PC-9 (cell line): ENCODE data around the gene FARS2. TPM values are rescaled to one million over a fixed set of nuclear protein-coding genes. Genes with fewer than 3 reads are reported as not detected.

Source experiments
- BruUV-seq: library from RNA; stranded (reverse); fragments of 400-500 nt; replicated peaks from 2 replicates; lab custom pipeline; 2021; lab: Mats Ljungman, UMichigan
- CTCF ChIA-PET: fragments of 300-600 bp; sonication (Branson Sonifier 250); formaldehyde crosslinking; loops from one replicate; lab custom pipeline; 2022; ENCODE audit warnings: antibody characterized with exemption; lab: Charles Lee
- POLR2A ChIA-PET: fragments of 300-600 bp; sonication (Branson Sonifier 250); formaldehyde crosslinking; loops from one replicate; lab custom pipeline; 2022; ENCODE audit warnings: antibody characterized with exemption; ENCODE audit not compliant: unreplicated experiment; lab: Charles Lee
- DNase-seq, 2 experiments: peaks; one replicate each; pipeline versions ENCODE4 v3.0.0 to v3.0.0-alpha.2; 2015 to 2022; ENCODE audit warnings: mixed read lengths in 1 of 2
- H2AFZ ChIP-seq: fragments of 200-600 bp; sonication (generic); 2 replicates; pipeline ENCODE4 v1.8.1; 2017; ENCODE audit warnings: antibody characterized with exemption
- H3F3A ChIP-seq: fragments of 200-600 bp; sonication (generic); 2 replicates; pipeline ENCODE4 v1.8.1; 2017; ENCODE audit warnings: antibody characterized with exemption, mild to moderate bottlenecking, low read depth; ENCODE audit not compliant: insufficient read depth
- H3K27ac ChIP-seq: fragments of 200-600 bp; sonication (generic); 2 replicates; pipeline ENCODE4 v1.6.1; 2016; ENCODE audit warnings: mixed run types
- H3K27me3 ChIP-seq: fragments of 200-600 bp; sonication (generic); 2 replicates; pipeline ENCODE4 v1.6.1; 2016; ENCODE audit warnings: low read depth, mixed run types; ENCODE audit not compliant: insufficient read depth
- H3K36me3 ChIP-seq: fragments of 200-600 bp; sonication (generic); 2 replicates; pipeline ENCODE4 v1.6.1; 2016; ENCODE audit warnings: low read depth, mixed run types
- H3K4me1 ChIP-seq: fragments of 200-600 bp; sonication (generic); replicated peaks from 2 replicates; pipeline ENCODE4 v1.6.1; 2016; ENCODE audit warnings: mixed run types; ENCODE audit not compliant: insufficient read depth
- H3K4me2 ChIP-seq: fragments of 200-600 bp; sonication (generic); 2 replicates; pipeline ENCODE4 v1.6.1; 2017; ENCODE audit warnings: mixed run types
- H3K4me3 ChIP-seq: fragments of 200-600 bp; sonication (generic); 2 replicates; pipeline ENCODE4 v1.6.1; 2016; ENCODE audit warnings: mixed run types
- H3K79me2 ChIP-seq: fragments of 200-600 bp; sonication (generic); 2 replicates; pipeline ENCODE4 v1.6.1; 2017; ENCODE audit warnings: low read depth, mixed run types
- H3K9me2 ChIP-seq: fragments of 200-600 bp; sonication (generic); 2 replicates; pipeline ENCODE4 v1.8.1; 2017; ENCODE audit warnings: mild to moderate bottlenecking; ENCODE audit not compliant: insufficient read depth
- H3K9me3 ChIP-seq: fragments of 200-600 bp; sonication (generic); 2 replicates; pipeline ENCODE4 v1.8.1; 2016; ENCODE audit warnings: low read depth; ENCODE audit not compliant: insufficient read depth
- H4K20me1 ChIP-seq: fragments of 200-600 bp; sonication (generic); 2 replicates; pipeline ENCODE4 v1.8.1; 2017; ENCODE audit not compliant: insufficient read depth
- CTCF ChIP-seq: fragments of 200-600 bp; sonication (generic); conservative IDR thresholded peaks from 2 replicates; pipeline ENCODE4 v1.6.1; 2017; ENCODE audit warnings: mixed run types, antibody characterized with exemption, mild to moderate bottlenecking, moderate library complexity
- EZH2 ChIP-seq: fragments of 200-600 bp; sonication (generic); IDR thresholded peaks from 2 replicates; pipeline ENCODE4 v1.8.0; 2017; ENCODE audit warnings: antibody characterized with exemption, low read depth
- intact Hi-C: fragments of 100-400 bp; cut with micrococcal nuclease; formaldehyde crosslinking; loops from one replicate; pipeline ENCODE4 v1.10.0; 2022; ENCODE audit not compliant: unreplicated experiment
- total RNA-seq: library from RNA; stranded (reverse); gene quantifications from 2 replicates; pipeline ENCODE4 v1.2.3, GENCODE V29; 2021

The FARS2 gene
- total RNA-seq, 1 experiment from 2014 or later = 26.7 TPM

GRCh38 chr6:5250911-5251310 lies 10.4 kb upstream of the FARS2 start:
- no peak for DNase-seq
- Histone ChIP-seq H3K79me2 (0 out of 2 replicates have a peak, but pooled peaks cover 11% of the 10 kb centered on the region), H3K36me3 (0 out of 2 replicates have a peak, but pooled peaks cover 4% of the 10 kb centered on the region), H3K9me3 (no peaks in the 10 kb centered on the region), H2AFZ (no peak overlapping the region), H3K9me2 (no peaks in the 10 kb centered on the region), H3K4me2 (no peak overlapping the region), H3K27me3 (no peaks in the 10 kb centered on the region), H3K4me3 (no peak overlapping the region), H3K4me1 (peaks cover 14% of the 10 kb centered on the region; the same call in 1 of the 2 replicates), H3K27ac (no peak overlapping the region), H4K20me1 (no peaks in the 10 kb centered on the region), H3F3A (no peaks in the 10 kb centered on the region; the same call in 1 of the 2 replicates)
- no peak for TF ChIP-seq CTCF
- ChIA-PET CTCF (no interaction called here), POLR2A (no interaction called here)
- BruUV-seq = no TSS peak
- intact Hi-C loops = no loop called here

DNA sequence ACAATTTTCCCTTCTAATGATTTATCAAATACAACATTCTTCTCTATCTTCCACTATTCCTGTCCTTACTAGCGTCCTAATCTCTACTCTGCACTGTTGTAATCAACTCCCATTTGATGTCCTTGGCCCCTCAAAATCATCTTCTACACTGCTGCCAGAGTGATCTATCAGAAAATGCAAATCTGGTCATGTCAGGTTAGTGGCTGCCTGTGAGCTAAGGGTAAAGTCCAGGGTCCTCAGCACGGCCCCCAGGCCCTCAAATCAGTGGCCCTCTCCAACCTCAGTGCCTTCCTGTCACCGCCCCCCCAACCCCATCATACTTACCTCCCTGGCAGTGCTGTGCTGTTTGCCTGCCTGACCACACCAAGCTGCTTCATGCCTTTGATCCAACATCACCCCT lies 4.4 kb upstream of the FARS2 start:
- Histone ChIP-seq H4K20me1 (no peaks in the 10 kb centered on the region), H3K4me3 (no peak overlapping the region), H2AFZ (no peak overlapping the region), H3K79me2 (peaks cover 22% of the 10 kb centered on the region), H3K36me3 (0 out of 2 replicates have a peak, but pooled peaks cover under 1% of the 10 kb centered on the region), H3K27ac (no peak overlapping the region), H3K9me3 (no peaks in the 10 kb centered on the region), H3K4me1 (peaks cover 10% of the 10 kb centered on the region; the same call in 1 of the 2 replicates), H3K27me3 (no peaks in the 10 kb centered on the region), H3K4me2 (no peak overlapping the region), H3K9me2 (no peaks in the 10 kb centered on the region), H3F3A (no peaks in the 10 kb centered on the region; the same call in 1 of the 2 replicates)
- TF ChIP-seq EZH2 (no peak), CTCF (no peak)
- no TSS peak for BruUV-seq
- POLR2A ChIA-PET = no interaction called here
- intact Hi-C loops = no loop called here
- CTCF ChIA-PET = no interaction called here
- no peak for DNase-seq

DNA sequence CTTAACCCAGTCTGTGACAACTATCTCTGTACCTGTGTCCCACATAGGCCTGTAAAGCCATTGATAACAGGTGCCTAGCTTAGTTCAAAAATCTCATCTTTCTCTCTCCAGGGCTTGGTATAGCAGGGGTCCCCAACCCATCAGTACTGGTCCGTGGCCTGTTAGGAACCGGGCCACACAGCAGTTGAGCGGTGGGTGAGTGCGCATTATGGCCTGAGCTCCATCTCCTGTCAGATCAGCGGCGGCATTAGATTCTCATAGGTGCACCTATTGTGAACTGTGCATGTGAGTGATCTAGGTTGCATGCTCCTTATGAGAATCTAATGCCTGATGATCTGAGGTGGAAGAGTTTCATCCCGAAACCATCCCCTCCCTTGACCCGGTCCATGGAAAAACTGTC lies 3.9 kb upstream of the FARS2 start:
- H3F3A ChIP-seq = no peaks in the 10 kb centered on the region; the same call in 1 of the 2 replicates
- H3K27ac ChIP-seq = no peak overlapping the region
- H3K36me3 ChIP-seq = no peaks in the 10 kb centered on the region
- DNase-seq = no peak
- peaks cover 10% of the 10 kb centered on the region; the same call in 1 of the 2 replicates for H3K4me1 ChIP-seq
- H3K4me3 ChIP-seq = no peak overlapping the region
- BruUV-seq = no TSS peak
- peaks cover 26% of the 10 kb centered on the region for H3K79me2 ChIP-seq
- H3K4me2 ChIP-seq = no peak overlapping the region
- no peaks in the 10 kb centered on the region for H3K9me3 ChIP-seq
- TF ChIP-seq CTCF (no peak), EZH2 (no peak)
- H4K20me1 ChIP-seq = no peaks in the 10 kb centered on the region
- ChIA-PET CTCF (no interaction called here), POLR2A (no interaction called here)
- intact Hi-C loops = no loop called here
- no peaks in the 10 kb centered on the region for H3K9me2 ChIP-seq
- H3K27me3 ChIP-seq = no peaks in the 10 kb centered on the region
- H2AFZ ChIP-seq = no peak overlapping the region
